ENCODE measurements around the gene IL12RB2.

Gene IL12RB2

GRCh38 chr1:67313934-67314671 is 6.4 kb downstream of the IL12RB2 start:
- DNase-seq: no peak

- DNase-seq: no peak
Measured at GRCh38 chr1:67314696-67315095, 7.0 kb downstream of the IL12RB2 start.

DNA sequence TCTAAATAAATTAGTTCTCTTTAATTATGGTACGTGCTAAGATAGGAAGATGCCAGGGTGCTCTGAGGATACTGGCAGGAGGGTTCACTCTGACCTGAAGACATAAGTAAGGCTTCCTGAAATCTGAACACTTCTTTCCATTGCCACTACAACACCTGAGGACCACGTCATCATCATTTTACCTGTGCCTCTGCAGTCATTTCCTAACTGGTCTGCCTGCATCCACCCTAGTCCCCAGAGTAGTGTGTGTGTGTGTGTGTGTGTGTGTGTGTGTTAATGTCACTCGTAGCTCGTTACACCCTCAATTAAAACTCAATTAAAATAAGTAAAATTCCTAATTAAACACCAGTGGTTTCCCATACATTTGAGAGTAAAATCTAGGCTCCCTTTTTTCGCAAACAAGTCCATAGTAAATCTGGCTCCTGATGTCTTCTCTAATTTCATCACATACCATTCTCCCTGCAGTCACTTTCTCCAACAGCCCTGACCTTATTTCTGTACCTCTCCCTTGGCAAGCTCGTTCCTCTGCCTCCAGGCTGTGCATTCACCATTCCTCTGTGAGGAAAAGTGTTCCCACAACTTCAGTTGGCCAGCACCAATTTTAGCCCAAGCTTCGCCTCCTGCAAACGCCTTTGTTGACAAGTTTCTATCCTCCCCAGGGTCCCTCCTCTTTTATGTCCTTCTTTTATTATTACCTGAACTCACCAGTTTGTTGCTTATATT is 8.7 kb downstream of the IL12RB2 start:
- DNase-seq: no peak

GRCh38 chr1:67316918-67317317 is 9.2 kb downstream of the IL12RB2 start:
- DNase-seq: no peak

GRCh38 chr1:67317803-67318202 is 10.1 kb downstream of the IL12RB2 start:
- no peak for DNase-seq

GRCh38 chr1:67322442-67322841 is 14.8 kb downstream of the IL12RB2 start:
- no peak for DNase-seq

- DNase-seq: no peak
Measured at GRCh38 chr1:67323087-67323486, 15.4 kb downstream of the IL12RB2 start.

- no peak for DNase-seq
Measured at GRCh38 chr1:67324068-67324467, 16.4 kb downstream of the IL12RB2 start.

DNA sequence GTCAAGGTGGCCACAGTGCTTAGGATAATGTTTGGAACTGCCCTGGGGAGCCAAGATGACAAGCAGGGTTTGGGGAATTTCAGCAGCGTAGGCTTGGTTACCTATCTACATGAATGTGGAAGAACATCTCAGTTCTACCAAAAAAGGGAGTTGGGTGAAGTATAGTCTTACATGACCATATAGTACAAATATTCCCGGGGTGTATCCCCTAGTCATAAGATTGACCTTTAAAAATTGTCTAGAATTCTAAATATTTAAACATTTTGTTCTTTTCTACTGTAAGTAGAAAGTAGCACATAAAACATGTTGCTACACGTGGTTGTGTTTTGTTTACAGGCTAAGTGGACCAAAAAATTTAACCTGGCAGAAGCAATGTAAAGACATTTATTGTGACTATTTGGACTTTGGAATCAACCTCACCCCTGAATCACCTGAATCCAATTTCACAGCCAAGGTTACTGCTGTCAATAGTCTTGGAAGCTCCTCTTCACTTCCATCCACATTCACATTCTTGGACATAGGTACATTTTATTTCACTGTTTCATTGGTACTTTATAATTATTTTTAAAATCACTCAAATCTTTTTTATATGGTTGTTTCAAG is 20.3 kb downstream of the IL12RB2 start:
- DNase-seq: no peak

GRCh38 chr1:67332653-67333529 is 25.2 kb downstream of the IL12RB2 start:
- DNase-seq: no peak

DNA sequence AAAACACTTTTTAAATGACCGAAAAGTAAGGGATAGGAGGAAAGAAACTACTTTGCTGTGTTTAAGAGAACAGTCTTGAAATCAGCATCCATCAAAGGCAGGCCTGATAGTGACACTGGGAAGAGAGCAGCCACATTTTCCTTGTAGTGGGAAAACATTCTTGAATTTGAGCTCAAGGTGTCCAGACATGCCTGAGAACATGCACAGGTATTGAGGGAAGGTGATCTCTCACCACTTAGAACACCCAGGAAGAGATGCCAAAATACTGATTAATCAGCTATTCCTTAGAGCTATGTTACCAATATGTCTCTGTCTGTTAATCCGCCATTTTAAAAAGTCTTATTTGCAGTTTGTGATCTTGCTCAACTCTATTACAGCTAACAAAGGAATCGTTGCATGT is 25.9 kb downstream of the IL12RB2 start:
- DNase-seq: no peak

DNA sequence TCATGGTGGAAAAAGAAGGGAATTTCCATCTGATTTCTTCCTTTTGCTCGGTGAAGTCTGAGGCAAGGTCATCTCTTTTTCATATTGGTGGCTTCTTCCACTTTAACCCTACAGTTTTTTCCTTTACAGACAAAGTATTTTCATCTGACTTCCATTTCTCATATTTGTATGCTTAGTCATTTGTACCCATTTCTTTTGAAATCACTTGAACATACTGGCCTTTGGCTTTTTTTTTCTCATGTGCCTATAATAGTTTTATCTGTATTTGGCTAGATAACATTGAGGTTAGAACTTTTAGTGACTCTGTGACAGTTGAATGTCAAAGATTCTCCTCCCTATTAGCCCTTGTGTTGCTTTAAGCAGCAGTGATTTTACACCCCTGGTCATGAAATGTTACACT is 27.7 kb downstream of the IL12RB2 start:
- no peak for DNase-seq

DNA sequence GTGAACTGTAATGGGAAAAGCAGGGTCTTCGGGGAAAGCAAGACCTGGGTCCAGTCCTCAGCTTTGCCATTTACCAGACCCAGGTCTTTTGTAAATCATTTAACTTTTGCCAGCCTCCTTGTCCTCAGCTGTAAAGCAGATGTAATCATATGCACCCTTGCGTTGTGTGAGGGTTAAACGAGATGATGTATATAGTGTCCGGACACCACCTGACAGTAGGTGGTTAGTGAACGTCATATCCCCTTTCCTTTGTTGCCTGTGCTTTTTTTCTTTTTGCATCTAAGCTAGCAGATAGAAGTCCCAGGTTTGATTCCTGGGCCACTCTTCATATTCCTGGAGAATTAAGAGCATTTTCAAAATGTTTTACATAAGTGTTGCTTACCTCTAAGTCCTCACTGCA is 28.5 kb downstream of the IL12RB2 start:
- no peak for DNase-seq

GRCh38 chr1:67336783-67337182 is 29.1 kb downstream of the IL12RB2 start:
- no peak for DNase-seq

DNA sequence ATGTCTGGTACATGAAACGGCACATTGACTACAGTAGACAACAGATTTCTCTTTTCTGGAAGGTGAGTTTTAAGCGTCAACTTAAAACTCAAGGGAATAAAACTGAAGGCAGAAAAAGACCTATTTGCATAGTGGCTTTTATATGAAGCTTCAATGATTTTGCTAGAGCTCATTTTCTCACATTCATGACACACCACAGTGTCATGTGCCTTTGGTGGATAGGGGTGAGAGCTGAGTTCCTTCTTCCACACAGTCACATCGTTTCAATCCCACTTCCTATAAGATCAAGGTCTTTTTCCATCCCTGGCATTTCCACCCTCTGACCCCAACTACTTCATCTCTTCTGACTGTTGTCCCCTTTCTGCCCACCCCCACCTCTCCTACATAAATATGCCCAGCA is 31.0 kb downstream of the IL12RB2 start:
- no peak for DNase-seq

DNA sequence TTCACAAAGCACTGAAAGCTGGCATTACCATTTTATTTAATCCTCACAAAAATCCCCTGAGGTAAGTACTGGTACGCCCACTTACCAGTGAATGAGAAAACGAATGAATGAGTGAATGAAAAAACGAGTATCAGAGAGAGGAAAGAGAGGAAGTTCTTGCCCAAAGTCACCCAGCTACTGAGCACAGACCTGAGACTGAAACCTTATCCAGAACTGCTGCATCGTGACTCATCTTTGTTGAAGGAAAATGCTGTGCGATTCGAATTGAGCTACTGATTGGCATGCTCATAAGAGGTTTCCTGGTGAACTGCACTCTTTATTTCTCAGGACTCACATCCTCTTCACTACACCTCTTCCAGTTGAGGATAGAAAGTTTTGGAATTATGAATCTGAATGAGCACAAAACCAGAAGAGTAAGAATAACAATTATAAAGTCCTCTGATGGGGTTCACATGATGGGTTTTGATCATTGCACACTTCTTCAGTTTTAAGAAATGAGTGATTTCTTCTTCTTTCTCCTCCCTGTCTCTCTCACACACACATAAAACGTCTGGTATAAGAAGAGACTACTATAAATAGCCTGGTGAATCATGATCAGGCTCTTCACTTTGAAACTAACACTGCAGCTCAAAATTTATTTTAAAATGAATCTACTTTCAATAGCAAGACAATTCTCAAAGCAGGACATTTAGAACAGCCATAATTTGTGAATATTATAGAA is 32.1 kb downstream of the IL12RB2 start:
- DNase-seq: no peak

GRCh38 chr1:67342076-67342890 is 34.6 kb downstream of the IL12RB2 start:
- DNase-seq: no peak

- no peak for DNase-seq
Measured at GRCh38 chr1:67345556-67345955, 37.9 kb downstream of the IL12RB2 start.

GRCh38 chr1:67346982-67347381 is 39.3 kb downstream of the IL12RB2 start:
- no peak for DNase-seq

GRCh38 chr1:67347688-67348472 is 40.2 kb downstream of the IL12RB2 start:
- no peak for DNase-seq

Data from SHP77 treated with DMSO at 0.1 percent for 48 hours (cell line).